HepG2 (cell line): Measurements from ENCODE around the gene LOC128125822.
A peak's percentile ranks its signal among the peaks of the same experiment; 100 is the strongest.

ENCODE experiments used
- CHD2 ChIP-seq: IDR thresholded peaks from 2 replicates; pipeline ENCODE4 v1.6.1; 2011; ENCODE audit warnings: low read depth, low read length, improper control_type of control experiment
- DNMT1 ChIP-seq: sonication (generic); formaldehyde crosslinking; IDR thresholded peaks from 2 replicates; pipeline ENCODE4 v1.5.1; 2020; ENCODE audit warnings: mild to moderate bottlenecking, missing genetic modification reagents
- DNMT3B ChIP-seq: conservative IDR thresholded peaks from 2 replicates; pipeline ENCODE4 v1.6.1; 2016; ENCODE audit warnings: missing biosample characterization, control low read depth
- HNF4A ChIP-seq: sonication (generic); formaldehyde crosslinking; IDR thresholded peaks from 2 replicates; pipeline ENCODE4 v1.4.0; 2020; ENCODE audit warnings: missing genetic modification reagents
- KLF16 ChIP-seq, 2 experiments: sonication (generic) in 1 of 2; formaldehyde crosslinking in 1 of 2; IDR thresholded peaks; 2 replicates each; pipeline versions ENCODE4 v1.6.1 to v1.8.0; 2016 to 2023; ENCODE audit warnings: missing genetic modification reagents in 2 of 2, missing compliant biosample characterization in 1 of 2
- PLRG1 ChIP-seq: fragments of 450-650 bp; conservative IDR thresholded peaks from 2 replicates; pipeline ENCODE4 v1.6.1; 2016
- PRDM15 ChIP-seq: sonication (generic); formaldehyde crosslinking; IDR thresholded peaks from 2 replicates; pipeline ENCODE4 v1.4.0; 2020; ENCODE audit warnings: missing genetic modification reagents
- REPIN1 ChIP-seq: sonication (generic); formaldehyde crosslinking; IDR thresholded peaks from 2 replicates; pipeline ENCODE4 v1.8.0; 2022; ENCODE audit warnings: missing genetic modification reagents, low read depth, mild to moderate bottlenecking, borderline replicate concordance
- RFXAP ChIP-seq: sonication (generic); formaldehyde crosslinking; IDR thresholded peaks from 2 replicates; pipeline ENCODE4 v1.4.0; 2020; ENCODE audit warnings: missing genetic modification reagents, borderline replicate concordance
- TBX3 ChIP-seq: fragments of 450-650 bp; IDR thresholded peaks from 2 replicates; pipeline ENCODE4 v1.6.1; 2017; ENCODE audit warnings: antibody characterized with exemption, mild to moderate bottlenecking, inconsistent platforms, borderline replicate concordance
- U2AF2 ChIP-seq: fragments of 200-400 bp; formaldehyde crosslinking; IDR thresholded peaks from 2 replicates; pipeline ENCODE4 v1.6.1; 2017; ENCODE audit warnings: low read depth, mild to moderate bottlenecking, low read length
- XRCC5 ChIP-seq: fragments of 200-400 bp; formaldehyde crosslinking; optimal IDR thresholded peaks from 2 replicates; pipeline ENCODE3; 2017; ENCODE audit warnings: mild to moderate bottlenecking, low read length
- ZKSCAN5 ChIP-seq: sonication (generic); formaldehyde crosslinking; IDR thresholded peaks from 2 replicates; pipeline ENCODE4 v1.5.1; 2020; ENCODE audit warnings: mild to moderate bottlenecking, missing genetic modification reagents
- ZNF12 ChIP-seq: sonication (generic); formaldehyde crosslinking; IDR thresholded peaks from 2 replicates; pipeline ENCODE4 v1.5.0; 2020; ENCODE audit warnings: missing genetic modification reagents
- ZNF501 ChIP-seq: sonication (generic); formaldehyde crosslinking; IDR thresholded peaks from 2 replicates; pipeline ENCODE4 v1.5.1; 2020; ENCODE audit warnings: mild to moderate bottlenecking, moderate library complexity, missing genetic modification reagents
- TF ChIP-seq, protein P1 (sequence below): sonication (generic); formaldehyde crosslinking; IDR thresholded peaks from 2 replicates; pipeline ENCODE4 v1.5.1; 2020; ENCODE audit warnings: missing genetic modification reagents, mild to moderate bottlenecking, borderline replicate concordance
- TF ChIP-seq, protein P2 (sequence below): sonication (generic); formaldehyde crosslinking; IDR thresholded peaks from 2 replicates; pipeline ENCODE4 v1.4.0; 2020; ENCODE audit warnings: mild to moderate bottlenecking, missing genetic modification reagents
- TF ChIP-seq, protein P3 (sequence below): sonication (generic); formaldehyde crosslinking; IDR thresholded peaks from 2 replicates; pipeline ENCODE4 v1.5.0; 2020; ENCODE audit warnings: mild to moderate bottlenecking, missing genetic modification reagents

Gene LOC128125822

GRCh38 chr6:63572044-63572746 is at the start of gene LOC128125822, which contains the start of gene PTP4A1 (continued):
- TF ChIP-seq, protein P1, sequence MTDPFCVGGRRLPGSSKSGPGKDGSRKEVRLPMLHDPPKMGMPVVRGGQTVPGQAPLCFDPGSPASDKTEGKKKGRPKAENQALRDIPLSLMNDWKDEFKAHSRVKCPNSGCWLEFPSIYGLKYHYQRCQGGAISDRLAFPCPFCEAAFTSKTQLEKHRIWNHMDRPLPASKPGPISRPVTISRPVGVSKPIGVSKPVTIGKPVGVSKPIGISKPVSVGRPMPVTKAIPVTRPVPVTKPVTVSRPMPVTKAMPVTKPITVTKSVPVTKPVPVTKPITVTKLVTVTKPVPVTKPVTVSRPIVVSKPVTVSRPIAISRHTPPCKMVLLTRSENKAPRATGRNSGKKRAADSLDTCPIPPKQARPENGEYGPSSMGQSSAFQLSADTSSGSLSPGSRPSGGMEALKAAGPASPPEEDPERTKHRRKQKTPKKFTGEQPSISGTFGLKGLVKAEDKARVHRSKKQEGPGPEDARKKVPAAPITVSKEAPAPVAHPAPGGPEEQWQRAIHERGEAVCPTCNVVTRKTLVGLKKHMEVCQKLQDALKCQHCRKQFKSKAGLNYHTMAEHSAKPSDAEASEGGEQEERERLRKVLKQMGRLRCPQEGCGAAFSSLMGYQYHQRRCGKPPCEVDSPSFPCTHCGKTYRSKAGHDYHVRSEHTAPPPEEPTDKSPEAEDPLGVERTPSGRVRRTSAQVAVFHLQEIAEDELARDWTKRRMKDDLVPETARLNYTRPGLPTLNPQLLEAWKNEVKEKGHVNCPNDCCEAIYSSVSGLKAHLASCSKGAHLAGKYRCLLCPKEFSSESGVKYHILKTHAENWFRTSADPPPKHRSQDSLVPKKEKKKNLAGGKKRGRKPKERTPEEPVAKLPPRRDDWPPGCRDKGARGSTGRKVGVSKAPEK (CRISPR knock-in tag) = no peak
- peak; percentile 97 for TF ChIP-seq ZNF501 (CRISPR knock-in tag)
- peak; percentile 47; the same call in 1 of the 2 replicates for TF ChIP-seq DNMT1
- TF ChIP-seq HNF4A (CRISPR knock-in tag) = no peak
- TF ChIP-seq RFXAP (CRISPR knock-in tag) = peak; percentile 91
- TF ChIP-seq KLF16 (CRISPR knock-in tag; IDR thresholded peaks at IDR 0.05) = peak in 1 of 2 experiments; percentile 96; a peak in 2 of 4 replicates
- peak; percentile 51; the same call in 1 of the 2 replicates for TF ChIP-seq REPIN1
- TF ChIP-seq, protein P2, sequence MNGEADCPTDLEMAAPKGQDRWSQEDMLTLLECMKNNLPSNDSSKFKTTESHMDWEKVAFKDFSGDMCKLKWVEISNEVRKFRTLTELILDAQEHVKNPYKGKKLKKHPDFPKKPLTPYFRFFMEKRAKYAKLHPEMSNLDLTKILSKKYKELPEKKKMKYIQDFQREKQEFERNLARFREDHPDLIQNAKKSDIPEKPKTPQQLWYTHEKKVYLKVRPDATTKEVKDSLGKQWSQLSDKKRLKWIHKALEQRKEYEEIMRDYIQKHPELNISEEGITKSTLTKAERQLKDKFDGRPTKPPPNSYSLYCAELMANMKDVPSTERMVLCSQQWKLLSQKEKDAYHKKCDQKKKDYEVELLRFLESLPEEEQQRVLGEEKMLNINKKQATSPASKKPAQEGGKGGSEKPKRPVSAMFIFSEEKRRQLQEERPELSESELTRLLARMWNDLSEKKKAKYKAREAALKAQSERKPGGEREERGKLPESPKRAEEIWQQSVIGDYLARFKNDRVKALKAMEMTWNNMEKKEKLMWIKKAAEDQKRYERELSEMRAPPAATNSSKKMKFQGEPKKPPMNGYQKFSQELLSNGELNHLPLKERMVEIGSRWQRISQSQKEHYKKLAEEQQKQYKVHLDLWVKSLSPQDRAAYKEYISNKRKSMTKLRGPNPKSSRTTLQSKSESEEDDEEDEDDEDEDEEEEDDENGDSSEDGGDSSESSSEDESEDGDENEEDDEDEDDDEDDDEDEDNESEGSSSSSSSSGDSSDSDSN (CRISPR knock-in tag) = peak; percentile 84; the same call in 1 of the 2 replicates
- peak; percentile 41 for TF ChIP-seq ZNF12 (CRISPR knock-in tag)
- TF ChIP-seq, protein P3, sequence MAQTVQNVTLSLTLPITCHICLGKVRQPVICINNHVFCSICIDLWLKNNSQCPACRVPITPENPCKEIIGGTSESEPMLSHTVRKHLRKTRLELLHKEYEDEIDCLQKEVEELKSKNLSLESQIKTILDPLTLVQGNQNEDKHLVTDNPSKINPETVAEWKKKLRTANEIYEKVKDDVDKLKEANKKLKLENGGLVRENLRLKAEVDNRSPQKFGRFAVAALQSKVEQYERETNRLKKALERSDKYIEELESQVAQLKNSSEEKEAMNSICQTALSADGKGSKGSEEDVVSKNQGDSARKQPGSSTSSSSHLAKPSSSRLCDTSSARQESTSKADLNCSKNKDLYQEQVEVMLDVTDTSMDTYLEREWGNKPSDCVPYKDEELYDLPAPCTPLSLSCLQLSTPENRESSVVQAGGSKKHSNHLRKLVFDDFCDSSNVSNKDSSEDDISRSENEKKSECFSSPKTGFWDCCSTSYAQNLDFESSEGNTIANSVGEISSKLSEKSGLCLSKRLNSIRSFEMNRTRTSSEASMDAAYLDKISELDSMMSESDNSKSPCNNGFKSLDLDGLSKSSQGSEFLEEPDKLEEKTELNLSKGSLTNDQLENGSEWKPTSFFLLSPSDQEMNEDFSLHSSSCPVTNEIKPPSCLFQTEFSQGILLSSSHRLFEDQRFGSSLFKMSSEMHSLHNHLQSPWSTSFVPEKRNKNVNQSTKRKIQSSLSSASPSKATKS (CRISPR knock-in tag) = no peak
- no peak for TF ChIP-seq XRCC5
- TF ChIP-seq PLRG1 = no peak
- no peak for TF ChIP-seq PRDM15 (CRISPR knock-in tag)
- no peak for TF ChIP-seq DNMT3B (CRISPR knock-in tag)
- no peak for TF ChIP-seq ZKSCAN5 (CRISPR knock-in tag)
- TF ChIP-seq TBX3 = no peak
- TF ChIP-seq U2AF2 = no peak
- TF ChIP-seq CHD2 = no peak
